Measurements from ENCODE around the gene TCTA.
"Not testable (repeated sequence)": the region's sequence is repeated elsewhere in the genome, so short reads cannot be mapped to it uniquely, and the experiment has no call there.

TCTA gene, protein sequence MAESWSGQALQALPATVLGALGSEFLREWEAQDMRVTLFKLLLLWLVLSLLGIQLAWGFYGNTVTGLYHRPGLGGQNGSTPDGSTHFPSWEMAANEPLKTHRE

DNA sequence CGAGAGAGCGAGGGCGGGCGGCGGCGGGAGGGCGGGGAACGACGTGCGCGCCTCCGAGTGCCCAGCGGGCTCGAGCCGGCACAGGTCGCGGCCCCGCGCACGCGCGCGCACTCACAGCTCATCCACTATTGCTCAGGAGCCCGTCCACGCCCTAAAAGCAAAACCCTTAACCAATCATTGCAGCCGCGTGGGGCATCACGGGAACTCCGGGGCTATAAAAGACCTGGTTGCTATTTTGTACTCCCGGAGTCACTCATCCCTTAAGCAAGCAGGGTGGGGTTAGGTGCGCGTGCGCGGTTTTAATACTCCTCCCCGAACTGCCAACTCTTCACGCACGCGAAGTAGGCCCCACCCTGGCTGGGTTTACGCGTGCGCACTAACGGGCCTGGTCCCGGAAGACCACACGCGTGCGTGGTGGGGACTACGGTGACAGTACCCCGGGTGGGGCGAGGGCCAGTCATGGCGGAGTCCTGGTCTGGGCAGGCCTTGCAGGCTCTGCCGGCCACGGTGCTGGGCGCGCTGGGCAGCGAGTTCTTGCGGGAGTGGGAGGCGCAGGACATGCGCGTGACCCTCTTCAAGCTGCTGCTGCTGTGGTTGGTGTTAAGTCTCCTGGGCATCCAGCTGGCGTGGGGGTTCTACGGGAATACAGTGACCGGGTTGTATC is at the start of gene TCTA, which contains the start of gene RHOA:
TCTA (plus strand) TSS at position 456 of the 664 bp plus-strand sequence; CDS start at position 460, 4 bp downstream.
RHOA (minus strand) TSS at position 9 of the 664 bp plus-strand sequence. CDS start 36,387 bp downstream, outside the sequence.
- DNase-seq (ENCODE audit: low spot score) = peak; percentile 96

DNA sequence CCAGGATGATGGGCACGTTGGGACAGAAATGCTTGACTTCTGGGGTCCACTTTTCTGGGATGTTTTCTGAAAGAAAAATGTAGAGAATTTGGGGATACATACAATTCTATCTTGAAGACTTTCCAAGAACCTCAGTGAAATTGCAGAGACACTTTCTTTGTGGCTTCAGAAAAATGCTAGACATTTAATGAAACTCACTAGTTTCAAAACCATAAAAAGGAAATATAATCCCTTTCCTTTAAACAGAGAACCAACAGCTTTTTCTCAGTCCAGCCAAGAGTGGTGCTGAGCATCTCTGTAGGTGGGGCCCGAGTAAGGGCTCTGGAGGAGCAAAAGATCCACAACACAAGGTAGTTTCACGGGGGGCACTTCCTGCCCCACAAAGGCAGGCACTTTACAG is 49.7 kb upstream of the TCTA start:
- DNase-seq (ENCODE audit: low spot score) = no peak

DNA sequence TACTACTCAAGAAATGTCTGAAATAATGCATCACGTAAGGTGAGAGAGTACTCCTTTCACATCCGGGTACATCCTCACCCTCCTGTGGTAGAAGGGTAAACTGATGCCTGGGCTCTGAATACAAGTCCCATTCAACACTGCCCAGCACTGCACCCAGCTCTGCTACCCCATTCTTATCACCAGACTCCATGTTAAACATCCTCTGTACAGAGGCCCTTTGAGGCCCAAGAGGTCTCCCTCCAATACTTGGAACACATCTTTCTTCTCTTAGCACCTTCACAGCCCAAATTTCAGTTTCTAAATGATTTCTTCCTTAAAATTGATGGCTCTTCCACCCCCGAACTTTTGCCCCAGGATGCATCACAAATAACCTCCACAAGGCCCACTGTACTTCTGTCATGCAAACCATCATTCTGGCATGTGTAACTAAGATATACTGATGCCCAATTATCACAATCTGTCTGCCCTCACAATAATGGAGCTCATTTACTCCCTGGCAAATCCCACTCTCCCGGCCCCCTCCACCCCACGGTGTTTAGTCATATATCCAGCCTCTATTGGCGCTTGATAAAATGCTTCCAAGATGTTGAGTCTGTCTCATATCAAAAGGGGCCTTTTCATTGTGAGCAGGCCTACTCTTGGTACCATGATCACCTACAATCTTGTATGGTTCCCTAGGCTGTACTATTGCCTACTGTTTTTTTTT is 41.5 kb upstream of the TCTA start:
- no peak for DNase-seq (ENCODE audit: low spot score)

DNA sequence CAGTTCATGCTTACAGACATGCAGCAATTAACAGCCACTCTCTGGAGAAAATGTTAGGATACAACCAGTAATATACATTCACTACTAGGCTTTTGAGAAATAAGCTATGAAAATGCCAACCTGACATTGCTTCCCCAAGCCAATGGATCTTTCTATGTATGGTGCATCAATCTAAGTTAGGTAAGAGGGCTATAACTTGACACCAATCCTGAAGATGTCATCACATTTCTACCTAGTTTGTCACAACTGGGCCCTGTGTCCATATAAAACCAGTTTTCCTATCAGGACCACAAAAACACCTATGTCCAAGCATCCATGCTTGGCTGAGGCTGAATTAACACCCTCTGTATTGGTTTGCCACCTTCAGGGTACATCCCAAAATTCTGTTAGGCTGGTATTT is 40.3 kb upstream of the TCTA start:
- no peak for DNase-seq (ENCODE audit: low spot score)

DNA sequence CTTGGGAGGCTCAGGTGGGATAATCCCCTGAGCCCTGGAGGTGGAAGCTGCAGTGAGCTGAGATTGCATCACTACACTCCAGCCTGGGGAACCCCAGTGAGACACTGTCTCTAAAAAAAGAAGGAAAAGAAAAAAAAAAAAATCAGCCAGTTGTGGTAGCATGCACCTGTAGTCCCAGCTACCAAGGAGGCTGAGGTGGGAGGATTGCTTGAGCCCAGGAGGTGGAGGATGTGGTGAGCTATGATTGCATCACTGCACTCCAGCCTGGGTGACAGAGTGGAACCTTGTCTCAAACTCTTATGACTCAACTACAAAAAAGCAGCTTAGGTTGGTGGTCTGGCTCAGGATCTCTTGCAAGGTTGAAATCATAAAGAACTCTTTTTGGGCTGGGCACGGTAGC is 34.7 kb upstream of the TCTA start:
- no peak for DNase-seq (ENCODE audit: low spot score)

DNA sequence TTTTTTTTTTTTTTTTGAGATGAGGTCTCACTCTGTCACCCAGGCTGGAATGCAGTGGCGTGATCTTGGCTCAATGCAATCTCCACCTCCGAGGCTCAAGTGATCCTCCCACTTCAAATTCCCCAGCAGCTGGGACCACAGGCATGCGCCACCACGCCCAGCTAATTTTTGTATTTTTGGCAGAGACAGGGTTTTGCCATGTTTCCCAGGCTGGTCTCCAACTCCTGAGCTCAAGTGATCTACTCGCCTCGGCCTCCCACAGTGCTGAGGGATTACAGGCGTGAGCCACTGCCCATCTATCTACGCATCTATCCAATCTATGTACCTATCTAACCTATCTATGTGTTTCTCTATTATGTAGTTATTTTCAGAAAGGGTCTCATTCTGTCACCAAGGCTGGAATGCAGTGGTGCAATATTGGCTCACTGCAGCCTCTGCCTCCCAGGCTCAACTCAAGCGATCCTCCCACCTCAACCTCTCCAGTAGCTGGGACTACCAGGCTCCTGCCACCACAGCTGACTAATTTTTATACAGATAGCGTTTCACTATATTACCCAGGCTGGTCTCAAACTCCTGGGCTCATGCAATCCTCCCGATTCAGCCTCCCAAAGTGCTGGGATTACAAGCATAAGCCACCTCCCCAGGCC is 33.9 kb upstream of the TCTA start:
- DNase-seq (ENCODE audit: low spot score) = no peak

DNA sequence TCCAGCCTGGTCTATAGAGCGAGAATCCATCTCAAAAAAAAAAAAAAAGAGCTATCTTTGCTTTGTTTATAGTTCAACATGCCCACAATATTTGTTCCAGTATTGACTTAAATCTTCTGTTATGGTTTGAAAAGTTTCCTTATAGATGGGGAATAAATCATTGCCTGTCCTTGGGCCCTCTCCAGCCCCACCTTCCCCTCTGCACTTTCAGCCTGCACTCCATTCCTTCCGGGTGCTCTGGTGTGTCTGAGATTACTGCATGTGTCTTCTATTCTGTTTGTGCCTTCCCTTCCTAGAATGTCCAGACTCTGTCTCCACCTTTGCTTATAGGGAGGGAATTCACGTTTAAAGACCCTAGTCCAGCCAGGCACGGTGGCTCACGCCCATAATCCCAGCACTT is 28.8 kb upstream of the TCTA start:
- no peak for DNase-seq (ENCODE audit: low spot score)

DNA sequence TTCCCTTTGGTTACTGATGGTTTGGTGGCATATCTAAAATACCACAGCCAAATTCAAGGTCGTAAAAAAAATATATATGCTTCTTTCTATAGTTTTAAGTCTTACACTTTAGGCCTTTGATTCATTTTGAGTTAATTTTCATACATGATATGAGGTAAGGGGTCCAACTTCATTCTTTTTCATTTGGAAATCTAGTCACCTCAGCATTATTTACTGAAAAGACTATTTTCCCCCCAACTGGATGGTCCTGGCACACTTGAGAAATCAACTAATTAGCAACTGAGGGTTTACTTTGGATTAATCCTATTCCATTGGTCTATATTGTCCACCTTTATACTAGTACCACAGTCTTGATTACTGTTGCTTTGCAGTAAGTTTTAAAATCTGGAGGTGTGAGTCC is 26.6 kb upstream of the TCTA start:
- no peak for DNase-seq (ENCODE audit: low spot score)

DNA sequence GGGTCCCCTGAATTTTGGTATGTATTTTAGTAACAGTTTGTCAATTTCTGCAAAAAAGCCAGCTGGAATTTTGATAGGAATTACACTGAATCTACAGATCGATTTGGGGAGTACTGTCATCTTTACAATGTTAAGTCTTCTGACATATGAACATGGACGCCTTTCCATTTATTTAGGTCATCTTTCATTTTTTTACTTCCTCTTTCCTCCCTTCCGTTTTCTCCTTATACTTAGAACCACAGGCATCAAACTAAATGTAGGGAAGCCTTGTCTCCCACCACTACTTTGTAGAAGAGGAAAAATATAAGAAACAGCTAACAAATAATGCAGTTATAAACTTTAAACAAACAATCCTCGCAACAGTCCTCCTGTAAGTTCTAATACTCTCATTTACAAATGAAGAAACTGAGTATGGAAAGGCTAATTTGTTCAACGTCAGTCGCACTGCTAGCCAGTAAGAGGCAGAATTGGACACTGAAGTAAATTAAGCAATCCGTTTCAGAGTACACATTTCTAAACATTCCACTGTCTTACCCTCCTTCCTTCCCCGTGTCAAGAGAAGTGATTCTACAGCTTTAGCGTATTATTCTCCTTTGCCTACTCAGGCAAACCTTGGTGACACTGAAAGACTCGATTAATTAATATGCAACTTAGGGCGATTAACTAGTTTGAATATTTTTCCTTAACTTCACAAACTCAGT is 26.0 kb upstream of the TCTA start:
- no peak for DNase-seq (ENCODE audit: low spot score)

DNA sequence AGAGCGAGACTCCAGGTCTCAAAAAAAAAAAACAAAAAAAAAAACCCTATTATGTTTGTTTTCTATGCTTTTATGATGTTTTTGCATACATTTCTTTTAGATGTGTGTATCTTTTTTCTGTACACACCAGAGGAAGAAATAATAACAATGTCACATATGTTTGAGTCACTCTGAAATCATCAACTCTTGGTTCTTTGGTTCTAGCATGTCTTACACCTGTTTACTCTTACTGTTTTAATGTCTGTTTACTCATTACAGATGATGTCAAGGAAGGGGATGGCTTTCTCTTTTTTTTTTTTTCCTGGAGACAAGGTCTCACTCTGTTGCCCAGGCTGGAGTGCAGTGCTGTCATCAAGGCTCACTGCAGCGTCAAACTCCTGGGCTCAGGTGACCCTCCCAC is 24.5 kb upstream of the TCTA start:
- no peak for DNase-seq (ENCODE audit: low spot score)

DNA sequence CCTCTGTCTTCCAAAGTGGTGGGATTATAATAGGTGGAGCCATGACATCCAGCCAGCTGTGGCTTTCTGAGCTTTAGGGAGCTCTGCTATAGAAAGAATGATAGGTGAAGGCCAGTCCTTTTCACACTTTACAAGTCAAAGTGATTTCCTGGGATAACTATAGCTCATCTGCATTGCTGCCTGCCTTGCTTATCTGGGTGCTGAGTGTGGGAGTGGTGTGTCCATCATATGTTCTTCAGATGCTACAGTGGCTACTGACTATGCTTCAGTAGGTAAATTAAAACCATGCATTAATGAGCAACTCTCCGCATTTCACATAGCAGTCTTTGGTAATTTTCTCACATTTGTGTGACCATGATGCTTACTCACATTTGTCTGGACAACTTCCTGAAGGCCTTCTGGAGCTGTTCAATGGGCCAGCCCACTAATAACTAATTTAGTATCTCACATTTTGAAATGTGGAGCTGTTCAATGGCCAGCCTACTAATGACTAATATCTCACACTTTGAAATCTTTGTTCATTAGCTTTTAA is 23.9 kb upstream of the TCTA start:
- DNase-seq (ENCODE audit: low spot score) = no peak

DNA sequence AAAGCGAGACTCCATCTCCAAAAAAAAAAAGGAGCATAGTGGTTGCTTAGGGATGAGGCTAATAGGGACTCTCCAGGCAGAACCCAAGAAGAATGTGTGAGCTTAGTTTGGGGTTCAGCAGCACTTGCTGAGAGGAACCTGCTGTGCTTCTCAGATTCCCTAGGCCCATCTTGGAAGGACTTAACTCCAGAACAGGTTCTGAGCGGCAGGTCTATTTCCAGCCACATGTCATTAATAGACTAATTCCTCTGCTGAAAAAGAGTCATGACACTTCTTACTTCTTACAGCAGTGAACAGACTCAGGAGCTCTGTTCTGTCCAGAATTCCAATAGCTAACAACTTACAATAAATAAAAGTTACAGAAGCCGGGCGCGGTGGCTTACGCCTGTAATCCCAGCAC is 22.9 kb upstream of the TCTA start:
- no peak for DNase-seq (ENCODE audit: low spot score)

DNA sequence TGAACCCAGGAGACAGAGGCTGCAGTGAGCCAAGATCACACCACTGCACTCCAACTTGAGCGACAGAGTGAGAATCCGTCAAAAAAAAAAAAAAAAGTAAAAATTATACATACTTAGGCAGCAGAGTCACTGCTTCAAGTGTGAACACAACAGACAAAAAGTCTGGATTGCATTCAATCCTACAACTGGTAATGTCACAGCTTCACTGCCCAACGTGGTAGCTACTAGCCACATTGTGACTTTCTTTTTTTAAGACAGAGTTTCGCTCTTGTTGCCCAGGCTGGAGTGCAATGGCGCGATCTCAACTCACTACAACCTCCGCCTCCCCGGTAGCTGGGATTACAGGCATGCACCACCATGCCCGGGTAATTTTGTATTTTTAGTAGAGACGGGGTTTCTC is 20.9 kb upstream of the TCTA start:
- not testable (repeated sequence) for DNase-seq (ENCODE audit: low spot score)

DNA sequence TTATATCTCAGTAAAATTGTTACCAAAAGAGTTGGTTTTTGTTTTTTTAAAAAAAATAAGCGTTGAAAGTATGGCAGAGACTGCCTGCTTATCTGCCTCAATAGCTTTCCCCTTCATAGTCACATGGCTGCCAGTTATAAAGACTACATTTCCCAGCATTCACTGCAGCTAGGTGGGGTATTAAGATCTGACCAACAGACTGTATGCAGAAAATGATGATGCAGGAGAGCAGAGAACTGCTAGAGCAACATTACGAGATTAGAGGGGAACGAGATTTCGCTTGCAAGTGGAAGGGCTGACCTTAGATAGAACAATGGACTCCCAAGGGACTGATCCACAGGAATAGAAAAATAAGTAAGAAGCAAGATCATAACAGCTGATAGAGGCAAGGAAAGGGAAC is 14.8 kb upstream of the TCTA start:
- no peak for DNase-seq (ENCODE audit: low spot score)

DNA sequence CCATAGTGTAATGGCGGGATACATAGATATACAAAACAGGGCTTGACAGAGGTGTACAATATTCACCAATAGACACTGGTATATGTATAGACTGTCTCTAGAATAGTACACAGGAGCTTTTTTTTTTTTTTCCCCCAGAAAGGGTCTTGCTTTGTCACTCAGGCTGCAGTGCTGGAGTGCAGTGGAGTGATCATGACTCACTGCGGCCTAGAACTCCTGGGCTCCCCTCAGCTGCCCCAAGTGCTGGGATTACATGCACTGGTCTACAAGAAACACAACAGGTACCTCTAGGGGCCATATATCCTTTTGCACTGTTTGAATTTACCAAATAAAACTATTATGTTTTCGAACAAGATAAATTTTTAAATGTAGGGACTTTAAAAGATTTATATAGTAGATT is 12.8 kb upstream of the TCTA start:
- no peak for DNase-seq (ENCODE audit: low spot score)

DNA sequence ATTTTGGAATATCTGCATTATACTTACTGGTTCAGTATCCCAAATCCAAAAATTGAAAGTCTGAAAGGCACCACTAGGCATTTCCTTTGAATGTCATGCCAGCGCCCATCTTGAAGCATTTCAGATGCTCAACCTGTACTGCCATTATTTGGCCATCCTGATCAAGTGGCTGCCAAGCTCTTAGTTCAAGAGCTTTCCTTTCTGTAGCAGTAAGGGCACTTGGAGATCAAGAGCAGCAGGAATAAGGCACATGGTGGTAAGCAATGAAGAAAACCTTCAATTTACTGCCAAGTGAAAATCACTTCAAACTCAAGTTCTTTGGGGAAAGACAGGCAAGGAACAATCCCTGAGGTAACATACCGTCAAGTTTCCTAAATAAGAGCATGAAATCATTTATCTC is 10.5 kb upstream of the TCTA start:
- DNase-seq (ENCODE audit: low spot score) = no peak

DNA sequence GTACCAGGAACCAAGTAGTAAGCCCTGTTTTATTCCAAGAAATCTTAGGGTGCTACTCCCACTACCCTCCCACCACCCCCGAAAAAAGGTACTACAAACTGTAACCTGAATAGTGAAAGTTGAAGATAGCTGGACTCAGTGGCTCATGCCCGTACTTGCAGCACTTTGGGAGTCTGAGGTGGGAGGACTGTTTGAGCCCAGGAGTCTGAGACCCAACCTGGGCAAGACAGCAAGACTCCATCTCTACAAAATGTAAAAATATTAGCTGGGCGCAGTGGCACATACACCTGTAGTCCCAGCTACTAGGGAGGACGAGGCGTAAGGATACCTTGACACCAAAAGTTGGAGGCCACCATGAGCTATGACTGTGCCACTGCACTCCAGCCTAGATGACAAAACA is 8.3 kb upstream of the TCTA start:
- no peak for DNase-seq (ENCODE audit: low spot score)

DNA sequence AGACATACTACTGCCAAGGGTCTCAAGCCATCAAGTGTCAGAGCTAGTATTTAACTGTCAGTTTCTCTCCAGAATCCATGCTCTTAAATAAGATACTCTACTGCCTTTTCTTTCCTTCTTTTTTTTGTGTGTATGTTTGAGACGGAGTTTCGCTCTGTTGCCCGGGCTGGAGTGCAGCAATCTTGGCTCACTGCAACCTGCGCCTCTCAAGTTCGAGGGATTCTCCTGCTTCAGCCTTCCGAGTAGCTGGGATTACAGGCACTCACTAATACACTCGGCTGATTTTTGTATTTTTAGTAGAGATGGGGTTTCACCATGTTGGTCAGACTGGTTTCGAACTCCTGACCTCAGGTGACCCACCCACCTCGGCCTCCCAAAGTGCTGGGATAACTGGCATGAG is 6.7 kb upstream of the TCTA start:
- DNase-seq (ENCODE audit: low spot score) = not testable (repeated sequence)

DNA sequence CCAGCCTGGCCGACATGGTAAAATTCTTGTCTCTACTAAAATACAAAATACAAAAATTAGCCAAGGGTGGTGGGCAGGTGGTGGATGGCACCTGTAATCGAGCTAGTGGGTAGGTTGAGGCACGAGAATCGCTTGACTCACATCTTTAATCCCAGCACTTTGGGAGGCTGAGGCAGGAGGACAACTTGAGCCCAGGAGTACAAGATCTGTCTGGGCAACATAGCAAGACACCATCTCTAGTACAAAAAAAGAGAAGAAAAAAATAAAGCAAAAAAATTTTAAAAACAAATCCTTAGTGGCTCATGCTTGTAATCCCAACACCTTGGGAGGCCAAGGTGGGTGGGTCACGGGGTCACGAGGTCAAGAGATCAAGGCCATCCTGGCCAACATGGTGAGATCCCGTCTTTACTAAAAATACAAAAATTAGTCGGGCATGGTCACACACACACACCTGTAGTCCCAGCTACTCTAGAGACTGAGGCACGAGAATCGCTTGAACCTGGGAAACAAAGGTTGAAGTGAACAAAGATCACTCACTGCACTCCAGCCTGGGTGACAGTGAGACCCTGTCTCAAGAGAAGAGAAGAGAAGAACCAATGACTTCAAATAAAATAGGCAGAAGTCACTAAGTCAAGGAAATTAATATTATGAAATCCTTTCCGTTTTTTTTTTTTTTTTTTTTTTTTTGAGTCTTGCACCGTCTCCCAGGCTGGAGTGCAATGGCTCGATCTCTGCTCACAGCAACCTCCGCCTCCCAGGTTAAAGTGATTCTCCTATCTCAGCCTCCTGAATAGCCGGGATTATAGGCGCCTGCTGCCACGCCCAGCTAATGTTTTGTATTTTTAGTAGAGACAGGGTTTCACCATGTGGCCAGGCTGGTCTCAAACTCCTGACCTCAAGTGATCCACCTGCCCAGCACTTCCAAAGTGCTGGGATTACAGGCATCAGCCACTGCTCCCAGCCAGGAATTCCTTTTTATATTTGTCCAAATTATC is 5.4 kb upstream of the TCTA start:
- DNase-seq (ENCODE audit: low spot score) = no peak

DNA sequence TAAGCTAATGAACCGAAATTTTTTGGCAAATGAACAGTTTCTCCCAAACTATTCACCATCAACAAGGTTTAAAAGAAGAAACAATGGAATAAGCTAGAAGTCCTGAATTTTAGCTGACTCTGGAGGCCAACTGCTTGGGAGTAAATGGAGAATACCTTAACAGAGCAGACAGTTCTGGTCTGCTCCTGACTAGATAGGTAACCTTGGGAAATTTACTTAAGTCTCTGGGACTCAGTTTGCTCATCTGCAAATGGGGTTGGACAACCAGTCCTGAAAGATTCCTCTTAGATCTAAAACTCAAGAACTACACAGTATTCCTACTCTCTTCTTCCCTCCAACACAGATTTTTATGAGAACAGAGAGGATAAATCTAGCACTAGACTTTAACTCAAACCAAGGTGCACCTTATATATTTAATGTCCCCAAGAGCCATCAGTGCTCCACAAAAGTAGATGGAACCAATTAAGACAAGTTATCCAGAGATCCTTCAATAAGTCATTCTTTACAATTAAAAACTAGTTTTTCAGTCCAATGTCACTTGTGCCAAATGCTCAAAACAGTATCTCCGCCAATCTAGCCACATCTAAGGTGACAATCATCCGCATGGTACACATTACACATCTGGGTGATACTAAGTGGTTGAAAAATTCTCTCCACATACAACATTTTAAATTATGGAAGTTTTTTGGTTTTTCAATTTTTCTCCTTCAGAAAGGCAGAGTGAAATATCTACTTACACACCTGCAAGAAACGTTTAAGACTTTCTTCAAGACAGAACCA is 2.0 kb upstream of the TCTA start:
- no peak for DNase-seq (ENCODE audit: low spot score)

Data from HuH-7.5 (cell line).